ENCODE measurements around the gene ZNF425.

Gene ZNF425

DNA sequence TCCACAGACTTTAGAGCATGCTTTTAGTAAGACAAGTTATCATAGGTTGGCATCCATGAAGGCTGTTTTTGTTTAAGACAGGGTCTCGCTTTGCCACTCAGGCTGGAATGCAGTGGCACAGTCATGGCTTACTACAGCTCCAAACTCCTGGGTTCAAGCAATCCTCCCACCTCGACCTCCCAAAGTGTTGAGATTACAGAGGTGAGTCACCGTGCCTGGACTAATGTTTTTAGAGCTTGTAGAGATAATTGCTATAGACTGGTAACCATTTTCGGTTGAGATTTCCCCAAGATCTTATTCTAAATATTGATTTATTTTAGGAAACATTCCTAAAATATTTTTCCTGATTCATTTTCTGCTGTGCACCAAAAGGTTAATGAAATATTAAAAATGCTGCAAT, 15.8 kb upstream of the ZNF425 start:
- Histone ChIP-seq H3K4me2 (ENCODE audit: low read depth, low read length, poor library complexity, severe bottlenecking) (no peak overlapping the region), H3K9me3 (ENCODE audit: insufficient read depth, low read depth, low read length) (no peaks in the 10 kb centered on the region), H3K4me3 (ENCODE audit: low read length, poor library complexity, severe bottlenecking) (no peak overlapping the region), H3F3A (ENCODE audit: low read depth) (no peaks in the 10 kb centered on the region), H3K4me1 (ENCODE audit: insufficient read depth, low read length, poor library complexity, severe bottlenecking) (peaks cover 11% of the 10 kb centered on the region), H4K20me1 (ENCODE audit: insufficient read depth, low read length, poor library complexity, severe bottlenecking) (no peaks in the 10 kb centered on the region), H3K9ac (ENCODE audit: low read depth, low read length, poor library complexity, severe bottlenecking) (no peak overlapping the region), H3K9me2 (replicated peaks; ENCODE audit: low read depth, low read length) (no peaks in the 10 kb centered on the region), H2AFZ (ENCODE audit: low read length) (no peak overlapping the region), H3K27me3 (ENCODE audit: insufficient read depth, low read length, poor library complexity, severe bottlenecking) (no peaks in the 10 kb centered on the region), H3K79me2 (ENCODE audit: insufficient read depth, low read length) (peaks cover 18% of the 10 kb centered on the region), H3K36me3 (ENCODE audit: insufficient read depth, low read length) (no peaks in the 10 kb centered on the region)
- no peak for TF ChIP-seq EZH2phosphoT487 (IDR thresholded peaks at IDR 0.05; ENCODE audit: borderline replicate concordance)
- TF ChIP-seq, protein P1, sequence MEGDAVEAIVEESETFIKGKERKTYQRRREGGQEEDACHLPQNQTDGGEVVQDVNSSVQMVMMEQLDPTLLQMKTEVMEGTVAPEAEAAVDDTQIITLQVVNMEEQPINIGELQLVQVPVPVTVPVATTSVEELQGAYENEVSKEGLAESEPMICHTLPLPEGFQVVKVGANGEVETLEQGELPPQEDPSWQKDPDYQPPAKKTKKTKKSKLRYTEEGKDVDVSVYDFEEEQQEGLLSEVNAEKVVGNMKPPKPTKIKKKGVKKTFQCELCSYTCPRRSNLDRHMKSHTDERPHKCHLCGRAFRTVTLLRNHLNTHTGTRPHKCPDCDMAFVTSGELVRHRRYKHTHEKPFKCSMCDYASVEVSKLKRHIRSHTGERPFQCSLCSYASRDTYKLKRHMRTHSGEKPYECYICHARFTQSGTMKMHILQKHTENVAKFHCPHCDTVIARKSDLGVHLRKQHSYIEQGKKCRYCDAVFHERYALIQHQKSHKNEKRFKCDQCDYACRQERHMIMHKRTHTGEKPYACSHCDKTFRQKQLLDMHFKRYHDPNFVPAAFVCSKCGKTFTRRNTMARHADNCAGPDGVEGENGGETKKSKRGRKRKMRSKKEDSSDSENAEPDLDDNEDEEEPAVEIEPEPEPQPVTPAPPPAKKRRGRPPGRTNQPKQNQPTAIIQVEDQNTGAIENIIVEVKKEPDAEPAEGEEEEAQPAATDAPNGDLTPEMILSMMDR (conservative IDR thresholded peaks at IDR 0.05; ENCODE audit: low read length), result no peak

DNA sequence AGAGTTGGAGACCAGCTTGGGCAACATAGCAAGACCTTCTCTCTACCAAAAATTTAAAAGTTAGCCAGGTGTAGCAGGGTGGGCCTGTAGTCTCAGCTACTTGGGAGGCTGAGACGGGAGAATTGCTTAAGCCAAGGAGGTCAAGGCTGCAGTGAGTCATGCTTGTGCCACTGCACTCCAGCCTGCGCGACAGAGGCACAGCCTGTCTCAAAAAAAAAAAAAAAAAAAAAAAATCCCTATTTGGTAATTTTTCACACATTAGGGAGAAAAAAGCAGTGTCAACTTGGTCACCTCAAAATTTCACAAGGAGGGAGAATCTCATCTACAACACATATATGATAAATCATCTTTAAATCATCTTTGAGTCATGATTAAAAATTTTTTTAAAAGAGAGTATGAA, 14.7 kb upstream of the ZNF425 start:
- no peaks in the 10 kb centered on the region for H3F3A ChIP-seq (ENCODE audit: low read depth)
- no peaks in the 10 kb centered on the region for H3K9me2 ChIP-seq (replicated peaks; ENCODE audit: low read depth, low read length)
- no peak overlapping the region for H2AFZ ChIP-seq (ENCODE audit: low read length)
- H3K36me3 ChIP-seq (ENCODE audit: insufficient read depth, low read length), result no peaks in the 10 kb centered on the region
- peaks cover 11% of the 10 kb centered on the region for H3K4me1 ChIP-seq (ENCODE audit: insufficient read depth, low read length, poor library complexity, severe bottlenecking)
- no peaks in the 10 kb centered on the region for H4K20me1 ChIP-seq (ENCODE audit: insufficient read depth, low read length, poor library complexity, severe bottlenecking)
- no peak overlapping the region for H3K9ac ChIP-seq (ENCODE audit: low read depth, low read length, poor library complexity, severe bottlenecking)
- H3K27me3 ChIP-seq (ENCODE audit: insufficient read depth, low read length, poor library complexity, severe bottlenecking), result no peaks in the 10 kb centered on the region
- peaks cover 11% of the 10 kb centered on the region for H3K79me2 ChIP-seq (ENCODE audit: insufficient read depth, low read length)
- no peak overlapping the region for H3K4me2 ChIP-seq (ENCODE audit: low read depth, low read length, poor library complexity, severe bottlenecking)
- H3K4me3 ChIP-seq (ENCODE audit: low read length, poor library complexity, severe bottlenecking), result no peak overlapping the region
- no peaks in the 10 kb centered on the region for H3K9me3 ChIP-seq (ENCODE audit: insufficient read depth, low read depth, low read length)
- TF ChIP-seq, protein P1 (conservative IDR thresholded peaks at IDR 0.05; ENCODE audit: low read length), result no peak
- TF ChIP-seq EZH2phosphoT487 (IDR thresholded peaks at IDR 0.05; ENCODE audit: borderline replicate concordance), result no peak

DNA sequence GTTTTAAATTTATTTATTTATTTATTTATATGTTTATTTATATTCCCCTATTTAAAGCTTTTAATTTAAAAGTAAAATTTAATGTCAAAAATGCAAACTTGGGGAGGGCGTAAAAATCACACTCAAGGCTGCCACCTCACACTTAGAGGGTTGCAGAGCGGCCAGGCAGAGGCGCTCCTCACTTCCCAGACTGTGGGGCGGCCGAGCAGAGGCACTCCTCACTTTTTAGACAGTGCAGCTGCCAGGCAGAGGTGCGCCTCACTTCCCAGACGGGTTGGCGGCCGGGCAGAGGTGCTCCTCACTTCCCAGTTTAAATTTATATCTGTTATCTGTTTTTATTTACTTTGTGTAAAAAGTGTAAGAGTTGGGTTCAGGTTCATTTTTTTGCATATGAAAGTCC, 10.0 kb upstream of the ZNF425 start:
- TF ChIP-seq EZH2phosphoT487 (IDR thresholded peaks at IDR 0.05; ENCODE audit: borderline replicate concordance), result no peak
- TF ChIP-seq, protein P1 (conservative IDR thresholded peaks at IDR 0.05; ENCODE audit: low read length), result no peak
- Histone ChIP-seq H3K27me3 (ENCODE audit: insufficient read depth, low read length, poor library complexity, severe bottlenecking) (no peaks in the 10 kb centered on the region), H4K20me1 (ENCODE audit: insufficient read depth, low read length, poor library complexity, severe bottlenecking) (no peaks in the 10 kb centered on the region), H3K4me2 (ENCODE audit: low read depth, low read length, poor library complexity, severe bottlenecking) (no peak overlapping the region), H2AFZ (ENCODE audit: low read length) (no peak overlapping the region), H3F3A (ENCODE audit: low read depth) (no peaks in the 10 kb centered on the region), H3K9me2 (replicated peaks; ENCODE audit: low read depth, low read length) (no peaks in the 10 kb centered on the region), H3K9me3 (ENCODE audit: insufficient read depth, low read depth, low read length) (peaks cover 2% of the 10 kb centered on the region; the same call in 1 of the 2 replicates), H3K9ac (ENCODE audit: low read depth, low read length, poor library complexity, severe bottlenecking) (no peak overlapping the region), H3K79me2 (ENCODE audit: insufficient read depth, low read length) (no peaks in the 10 kb centered on the region), H3K36me3 (ENCODE audit: insufficient read depth, low read length) (peaks cover 10% of the 10 kb centered on the region), H3K4me3 (ENCODE audit: low read length, poor library complexity, severe bottlenecking) (no peak overlapping the region), H3K4me1 (ENCODE audit: insufficient read depth, low read length, poor library complexity, severe bottlenecking) (no peaks in the 10 kb centered on the region)
